Measurements from ENCODE around the gene STXBP6. TPM values are rescaled to one million over a fixed set of nuclear protein-coding genes. Genes with fewer than 3 reads are reported as not detected.

STXBP6 gene
- total RNA-seq, 1 experiment from 2014 or later, result not detected

- intact Hi-C loops (cut with micrococcal nuclease; ENCODE audit: unreplicated experiment), result no loop called here
- Histone ChIP-seq H3K36me3 (ENCODE audit: control insufficient read depth, insufficient read depth, low read length) (no peaks in the 10 kb centered on the region), H3K9me3 (ENCODE audit: control insufficient read depth, insufficient read depth, low read depth, low read length) (no peaks in the 10 kb centered on the region), H3K4me1 (ENCODE audit: control insufficient read depth, insufficient read depth, low read length) (no peaks in the 10 kb centered on the region), H3K27me3 (ENCODE audit: control insufficient read depth, insufficient read depth, low read length) (no peaks in the 10 kb centered on the region; the same call in 1 of the 2 replicates), H3K4me3 (ENCODE audit: low read depth in 2 of 2, low read length in 2 of 2) (no peak overlapping the region), H3K27ac (ENCODE audit: low read length) (no peak overlapping the region)
- no TSS peak for BruUV-seq (replicated peaks)
- TF ChIP-seq CTCF (IDR thresholded peaks at IDR 0.05) (no peak), SIN3A (IDR thresholded peaks at IDR 0.05; ENCODE audit: borderline replicate concordance, insufficient read depth, low read depth, low read length) (no peak), TCF7L2 (IDR thresholded peaks at IDR 0.05; ENCODE audit: low read depth, low read length) (no peak), POLR2AphosphoS5 (IDR thresholded peaks at IDR 0.05; ENCODE audit: low read depth, low read length) (no peak)
- TF ChIP-seq, protein P1, sequence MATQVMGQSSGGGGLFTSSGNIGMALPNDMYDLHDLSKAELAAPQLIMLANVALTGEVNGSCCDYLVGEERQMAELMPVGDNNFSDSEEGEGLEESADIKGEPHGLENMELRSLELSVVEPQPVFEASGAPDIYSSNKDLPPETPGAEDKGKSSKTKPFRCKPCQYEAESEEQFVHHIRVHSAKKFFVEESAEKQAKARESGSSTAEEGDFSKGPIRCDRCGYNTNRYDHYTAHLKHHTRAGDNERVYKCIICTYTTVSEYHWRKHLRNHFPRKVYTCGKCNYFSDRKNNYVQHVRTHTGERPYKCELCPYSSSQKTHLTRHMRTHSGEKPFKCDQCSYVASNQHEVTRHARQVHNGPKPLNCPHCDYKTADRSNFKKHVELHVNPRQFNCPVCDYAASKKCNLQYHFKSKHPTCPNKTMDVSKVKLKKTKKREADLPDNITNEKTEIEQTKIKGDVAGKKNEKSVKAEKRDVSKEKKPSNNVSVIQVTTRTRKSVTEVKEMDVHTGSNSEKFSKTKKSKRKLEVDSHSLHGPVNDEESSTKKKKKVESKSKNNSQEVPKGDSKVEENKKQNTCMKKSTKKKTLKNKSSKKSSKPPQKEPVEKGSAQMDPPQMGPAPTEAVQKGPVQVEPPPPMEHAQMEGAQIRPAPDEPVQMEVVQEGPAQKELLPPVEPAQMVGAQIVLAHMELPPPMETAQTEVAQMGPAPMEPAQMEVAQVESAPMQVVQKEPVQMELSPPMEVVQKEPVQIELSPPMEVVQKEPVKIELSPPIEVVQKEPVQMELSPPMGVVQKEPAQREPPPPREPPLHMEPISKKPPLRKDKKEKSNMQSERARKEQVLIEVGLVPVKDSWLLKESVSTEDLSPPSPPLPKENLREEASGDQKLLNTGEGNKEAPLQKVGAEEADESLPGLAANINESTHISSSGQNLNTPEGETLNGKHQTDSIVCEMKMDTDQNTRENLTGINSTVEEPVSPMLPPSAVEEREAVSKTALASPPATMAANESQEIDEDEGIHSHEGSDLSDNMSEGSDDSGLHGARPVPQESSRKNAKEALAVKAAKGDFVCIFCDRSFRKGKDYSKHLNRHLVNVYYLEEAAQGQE (IDR thresholded peaks at IDR 0.05; ENCODE audit: insufficient read depth in 1 of 2, low read depth in 2 of 2, low read length in 1 of 2), result no peak
- CTCF ChIA-PET, result no interaction called here
- in situ Hi-C loops (cut with HindIII; ENCODE audit: low pct_unique_long_range_greater_than_20kb, low sequenced_read_pairs), result no loop called here
- POLR2A ChIA-PET, result no interaction called here
- ATAC-seq (no peak), DNase-seq (ENCODE audit: low read depth, low spot score) (no peak)
Observed at GRCh38 chr14:24816929-24817211, 233.1 kb downstream of the STXBP6 start.

DNA sequence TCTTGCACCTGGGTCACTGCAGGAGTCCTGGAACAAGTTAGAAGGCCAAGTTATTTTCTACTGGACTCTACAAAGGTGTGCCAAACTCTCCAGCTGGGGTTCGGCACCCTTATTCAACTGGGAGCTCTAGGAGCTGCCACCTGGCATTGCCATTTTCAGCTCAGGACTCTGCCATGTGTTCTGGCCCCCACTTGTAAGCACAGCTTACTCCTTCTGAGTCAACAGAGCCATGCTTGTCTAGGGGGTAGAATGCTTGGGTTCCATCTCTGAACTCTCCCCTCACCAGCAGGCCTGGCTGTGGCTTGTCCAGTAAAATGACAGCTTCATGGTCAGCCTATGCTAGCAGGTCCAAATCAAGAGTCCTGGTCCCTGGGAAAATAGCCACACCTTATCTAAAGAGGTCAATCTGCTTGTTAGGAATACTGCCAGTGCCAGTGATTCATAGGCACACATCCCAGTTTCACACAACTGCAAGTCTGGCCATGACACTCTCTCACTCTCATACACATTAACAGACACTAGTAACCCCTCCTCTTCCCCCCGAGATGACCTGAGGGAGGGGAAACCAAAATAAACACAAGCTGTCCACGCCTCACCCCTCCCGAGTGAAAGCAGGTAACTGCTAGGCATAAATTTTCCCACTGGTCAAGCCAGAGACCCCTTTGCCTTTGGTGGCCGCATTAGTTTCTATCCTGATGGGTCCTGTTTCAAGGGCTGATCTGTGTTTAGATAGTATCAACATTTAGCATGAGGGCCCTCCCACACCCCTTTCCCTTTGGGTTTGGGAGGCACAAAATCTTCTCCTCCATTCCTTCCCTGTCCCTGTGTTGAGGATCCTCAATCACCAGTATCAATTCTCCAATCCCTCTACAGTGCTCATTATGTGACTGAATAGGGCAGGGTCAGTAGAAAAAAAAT, 233.7 kb downstream of the STXBP6 start:
- ATAC-seq (no peak), DNase-seq (ENCODE audit: low read depth, low spot score) (no peak)
- TF ChIP-seq POLR2AphosphoS5 (IDR thresholded peaks at IDR 0.05; ENCODE audit: low read depth, low read length), result no peak
- no peak for TF ChIP-seq CTCF (IDR thresholded peaks at IDR 0.05)
- no peak for TF ChIP-seq TCF7L2 (IDR thresholded peaks at IDR 0.05; ENCODE audit: low read depth, low read length)
- TF ChIP-seq SIN3A (IDR thresholded peaks at IDR 0.05; ENCODE audit: borderline replicate concordance, insufficient read depth, low read depth, low read length), result no peak
- TF ChIP-seq, protein P1 (IDR thresholded peaks at IDR 0.05; ENCODE audit: insufficient read depth in 1 of 2, low read depth in 2 of 2, low read length in 1 of 2), result no peak
- no peaks in the 10 kb centered on the region for H3K4me1 ChIP-seq (ENCODE audit: control insufficient read depth, insufficient read depth, low read length)
- POLR2A ChIA-PET, result no interaction called here
- BruUV-seq (replicated peaks), result no TSS peak
- H3K27me3 ChIP-seq (ENCODE audit: control insufficient read depth, insufficient read depth, low read length), result no peaks in the 10 kb centered on the region; the same call in 1 of the 2 replicates
- in situ Hi-C loops (cut with HindIII; ENCODE audit: low pct_unique_long_range_greater_than_20kb, low sequenced_read_pairs), result no loop called here
- no peak overlapping the region for H3K27ac ChIP-seq (ENCODE audit: low read length)
- H3K4me3 ChIP-seq (ENCODE audit: low read depth in 2 of 2, low read length in 2 of 2), result no peak overlapping the region
- intact Hi-C loops (cut with micrococcal nuclease; ENCODE audit: unreplicated experiment), result no loop called here
- no peaks in the 10 kb centered on the region for H3K9me3 ChIP-seq (ENCODE audit: control insufficient read depth, insufficient read depth, low read depth, low read length)
- no peaks in the 10 kb centered on the region for H3K36me3 ChIP-seq (ENCODE audit: control insufficient read depth, insufficient read depth, low read length)
- CTCF ChIA-PET, result interaction anchor here (0.6 kb wide), 1 partner anchor 106 kb away, joined by 8 read pairs; no protein-coding TSS in a partner anchor
